HG03521 (cell line): ENCODE measurements around the gene TTC3.

ENCODE experiments used
- ATAC-seq: cut with Tn5 transposase; IDR thresholded peaks from one replicate; pipeline ENCODE4 v1.9.1; 2021; ENCODE audit warnings: mild to moderate bottlenecking, moderate library complexity; ENCODE audit not compliant: unreplicated experiment

Gene TTC3

DNA sequence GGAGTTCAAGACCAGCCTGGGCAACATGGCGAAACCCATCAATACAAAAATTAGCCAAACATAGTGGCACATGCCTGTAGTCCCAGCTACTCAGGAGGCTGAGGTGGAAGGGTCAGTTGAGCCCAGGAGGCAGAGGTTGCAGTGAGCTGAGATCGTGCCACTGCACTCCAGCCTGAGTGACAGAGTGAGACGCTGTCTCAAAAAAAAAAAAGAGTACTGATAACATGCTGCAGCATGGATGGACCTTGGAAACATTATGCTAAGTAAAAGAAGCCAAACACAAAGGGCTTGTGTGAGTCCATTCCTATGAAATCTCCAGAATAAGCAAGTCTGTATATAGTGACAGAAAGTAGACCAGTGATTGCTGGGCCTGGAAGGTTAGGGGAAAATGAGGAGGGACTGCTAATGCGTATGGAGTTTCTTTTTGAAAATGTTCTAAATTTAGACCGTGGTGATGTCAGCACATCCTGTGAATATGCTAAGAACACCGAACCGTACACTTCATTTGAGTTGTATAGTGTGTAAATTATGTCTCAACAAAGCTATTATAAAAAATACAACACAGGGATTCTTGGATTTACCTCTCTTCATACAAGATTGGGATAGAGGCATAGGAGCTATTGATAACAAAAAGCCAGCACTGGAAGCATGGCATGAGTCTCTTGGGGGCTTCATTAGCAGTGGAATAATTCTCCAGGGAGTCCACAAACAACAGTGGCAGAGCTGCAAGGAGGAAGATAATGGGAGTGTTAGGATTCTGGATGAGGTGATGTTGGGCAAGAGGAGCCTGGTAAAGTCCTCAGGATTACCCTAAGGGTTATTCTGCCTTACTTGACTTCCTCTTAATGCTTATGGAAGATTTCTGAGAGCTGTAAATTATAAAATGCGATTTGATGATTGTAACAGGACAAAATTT, 73.5 kb downstream of the TTC3 start:
- no peak for ATAC-seq

GRCh38 chr21:37149411-37149810, 76.4 kb downstream of the TTC3 start:
- no peak for ATAC-seq

DNA sequence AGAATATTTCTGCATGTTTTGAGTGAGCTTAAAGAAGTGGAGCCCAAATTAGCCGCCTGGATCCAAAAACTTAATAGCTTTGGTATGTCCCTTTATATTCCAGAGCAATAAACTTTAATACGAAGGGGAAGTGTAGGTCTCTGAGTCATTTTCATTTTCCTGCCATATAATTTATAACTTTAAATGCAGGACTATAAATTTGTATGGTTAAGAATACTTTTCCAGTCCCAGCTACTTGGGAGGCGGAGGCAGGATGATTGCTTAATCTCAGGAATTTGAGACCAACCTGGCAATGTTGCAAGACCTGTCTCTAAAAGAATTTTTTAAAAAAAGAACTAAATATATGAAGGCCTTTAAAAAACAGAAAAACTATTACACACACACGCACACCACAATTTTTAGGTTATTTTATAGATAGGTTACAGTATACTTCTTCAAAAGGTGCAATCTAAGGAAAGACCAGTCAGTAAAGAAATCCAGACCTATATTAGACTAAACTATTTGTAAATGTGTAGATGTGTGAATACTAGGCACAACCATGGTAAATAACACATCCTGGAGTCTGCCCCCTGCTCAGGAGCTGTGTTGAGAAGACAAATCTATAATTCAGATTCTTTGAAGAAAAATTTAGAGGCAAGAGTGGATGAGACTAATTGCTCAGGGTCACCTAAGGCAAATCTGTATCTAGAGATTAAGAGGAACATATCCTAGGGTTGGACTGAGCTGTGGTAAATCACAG, 80.3 kb downstream of the TTC3 start:
- ATAC-seq, result no peak

- ATAC-seq, result no peak
Observed at GRCh38 chr21:37153935-37154350, 80.9 kb downstream of the TTC3 start.

GRCh38 chr21:37155186-37155585, 82.1 kb downstream of the TTC3 start:
- no peak for ATAC-seq

- ATAC-seq, result no peak
Observed at GRCh38 chr21:37157938-37158337, 84.9 kb downstream of the TTC3 start.

- ATAC-seq, result no peak
Observed at GRCh38 chr21:37159053-37159776, 86.2 kb downstream of the TTC3 start.

DNA sequence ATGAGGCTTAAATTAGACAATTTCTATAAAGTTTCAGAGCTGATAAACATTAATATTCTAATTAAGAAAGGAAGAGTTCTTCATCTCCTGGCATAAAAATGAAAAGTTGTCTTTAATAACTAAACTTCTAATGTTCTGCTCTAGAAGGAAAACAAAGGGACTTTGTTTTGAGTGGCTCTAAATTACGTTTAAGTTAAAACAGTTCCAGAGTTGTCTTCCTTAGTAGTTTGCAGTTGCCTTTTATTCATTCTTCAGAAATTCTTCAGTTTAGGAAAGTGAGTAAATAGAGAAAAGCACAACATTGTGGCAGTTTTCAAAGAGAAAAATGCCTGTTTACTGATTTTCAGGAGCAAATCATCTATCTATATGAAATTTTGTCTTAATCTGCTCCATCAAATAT, 86.9 kb downstream of the TTC3 start:
- ATAC-seq, result no peak

DNA sequence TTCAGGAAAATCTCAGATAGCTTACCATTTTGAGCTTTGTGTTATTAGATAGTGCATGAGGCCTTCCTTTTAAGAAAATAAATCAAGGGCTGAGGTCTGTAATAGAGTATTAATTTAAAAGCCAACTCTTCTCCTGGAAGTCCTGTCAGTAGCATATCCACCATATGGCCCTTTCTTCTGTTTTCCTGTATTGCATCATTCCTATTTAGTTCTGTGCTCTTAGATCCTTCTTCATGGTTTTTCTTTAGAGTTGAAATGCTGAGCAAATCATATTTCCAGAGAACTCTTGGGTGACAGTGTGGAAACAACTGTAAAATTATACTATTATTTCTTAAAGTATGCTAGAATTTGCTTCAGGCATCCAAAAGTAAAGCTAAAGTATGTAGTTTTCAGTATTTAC, 91.7 kb downstream of the TTC3 start:
- ATAC-seq, result no peak

- no peak for ATAC-seq
Observed at GRCh38 chr21:37165586-37165985, 92.5 kb downstream of the TTC3 start.

DNA sequence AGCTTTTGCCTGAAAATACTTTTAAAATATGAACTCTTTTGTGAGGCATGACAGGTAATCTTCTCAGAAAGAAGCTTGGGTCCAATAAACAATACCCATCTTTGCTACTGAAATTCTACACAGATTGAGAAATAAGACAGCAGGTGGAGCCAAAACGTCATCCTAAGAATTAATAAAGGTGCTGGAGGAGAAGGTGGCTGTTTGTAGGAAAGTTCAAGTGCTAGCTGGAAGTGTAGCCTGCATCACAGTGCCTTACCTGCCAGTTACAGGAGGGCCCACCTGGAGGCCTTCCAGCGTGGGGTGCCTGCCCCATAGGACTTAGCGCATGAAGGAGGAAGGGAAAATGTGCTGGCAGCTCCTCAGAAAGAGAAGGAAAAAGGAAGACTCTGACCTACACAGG, 93.7 kb downstream of the TTC3 start:
- no peak for ATAC-seq

DNA sequence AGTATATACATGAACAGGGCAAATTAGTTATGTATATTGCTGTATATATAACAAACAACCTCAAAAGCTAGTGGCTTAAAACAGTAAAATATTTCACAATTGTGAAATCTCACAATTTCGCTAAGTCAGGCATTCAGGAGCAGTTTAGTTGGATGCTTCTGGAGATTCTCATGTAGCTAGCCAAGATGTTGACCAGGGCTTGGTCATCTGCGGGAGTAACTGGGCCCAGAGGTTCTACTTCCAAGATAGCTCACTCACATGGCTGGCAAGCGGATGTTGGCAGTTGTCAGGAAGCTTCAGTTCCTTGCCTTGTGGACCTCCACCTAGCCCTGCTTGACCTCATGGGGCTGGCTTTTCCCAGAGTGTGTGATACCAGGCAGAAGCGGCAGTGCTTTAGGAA, 95.6 kb downstream of the TTC3 start:
- no peak for ATAC-seq

DNA sequence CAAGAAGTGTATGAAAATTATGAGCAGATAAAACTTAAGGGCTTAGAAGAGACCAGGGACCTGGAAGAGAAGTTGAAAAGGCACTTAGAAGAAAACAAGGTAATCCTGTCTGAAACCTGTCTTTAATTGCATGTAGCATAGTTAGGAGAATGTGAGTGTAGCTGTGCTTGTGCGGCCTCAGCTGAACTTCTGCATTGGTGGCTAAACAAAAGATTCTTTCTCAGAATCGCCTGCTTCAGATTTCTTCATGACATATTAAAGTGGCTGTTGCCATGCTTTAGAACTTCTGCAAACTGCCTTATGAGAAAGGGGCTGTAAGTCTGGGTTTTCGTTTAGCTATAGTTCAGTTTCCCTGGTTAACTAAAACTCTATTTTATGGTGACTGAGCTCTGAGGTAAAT, 99.6 kb downstream of the TTC3 start:
- no peak for ATAC-seq

DNA sequence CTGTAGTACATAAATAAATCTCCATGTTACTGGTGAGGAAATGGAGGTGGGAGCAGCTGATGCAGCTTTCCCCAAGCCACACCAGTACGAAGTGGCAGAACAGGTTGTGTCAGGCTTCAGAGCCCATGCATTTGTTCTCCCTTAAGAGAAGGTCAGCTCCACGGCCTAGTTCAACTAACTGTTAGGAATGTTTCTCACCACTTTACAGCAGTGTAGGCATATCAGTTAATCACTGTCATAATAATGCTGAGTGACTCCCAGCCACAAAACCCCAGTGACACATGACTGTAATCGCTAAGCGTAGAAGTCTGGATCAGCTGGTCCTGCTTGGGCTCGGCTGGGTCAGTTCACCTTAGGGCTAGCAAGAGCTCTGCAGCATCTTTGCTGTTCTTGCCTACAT, 103.7 kb downstream of the TTC3 start:
- ATAC-seq, result no peak

DNA sequence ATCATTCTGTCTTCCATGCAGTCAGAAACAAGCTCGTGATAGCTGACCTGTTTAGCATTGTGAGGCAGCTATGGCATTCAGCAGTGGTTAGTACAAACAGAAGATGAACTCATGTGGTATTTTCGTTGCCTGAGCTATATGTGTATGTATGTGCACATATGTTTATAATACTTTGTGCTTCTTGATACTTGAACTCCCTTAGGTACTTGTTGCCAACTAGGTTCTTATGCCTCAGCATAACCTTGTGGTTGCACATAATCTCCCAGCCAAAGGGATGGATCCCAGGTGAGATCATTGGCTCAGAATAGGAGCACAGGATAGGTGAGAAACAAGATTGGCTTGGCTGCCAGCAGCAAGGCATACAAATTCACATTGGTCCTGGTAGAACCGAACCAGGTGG, 108.0 kb downstream of the TTC3 start:
- no peak for ATAC-seq

GRCh38 chr21:37182222-37182621, 109.2 kb downstream of the TTC3 start:
- no peak for ATAC-seq

DNA sequence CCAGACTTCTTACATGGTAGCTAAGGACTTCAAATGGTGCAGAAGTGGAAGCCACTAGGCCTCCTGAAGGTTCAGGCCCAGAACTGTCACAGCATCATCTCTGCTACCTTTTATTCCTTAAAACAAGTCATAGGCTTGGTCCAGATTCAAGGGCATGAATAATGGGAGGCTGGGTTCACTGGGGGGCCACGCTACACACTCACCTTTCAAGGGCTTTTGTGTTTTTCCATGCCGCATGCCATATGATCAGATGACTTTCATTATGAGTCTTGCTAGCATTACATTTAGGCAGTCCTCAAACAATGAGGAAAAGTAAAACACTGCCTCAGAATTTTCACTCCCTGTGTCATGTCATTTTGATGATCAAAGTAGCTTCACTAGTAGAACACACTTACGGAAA, 110.7 kb downstream of the TTC3 start:
- ATAC-seq, result no peak

GRCh38 chr21:37184784-37185593, 111.9 kb downstream of the TTC3 start:
- no peak for ATAC-seq

DNA sequence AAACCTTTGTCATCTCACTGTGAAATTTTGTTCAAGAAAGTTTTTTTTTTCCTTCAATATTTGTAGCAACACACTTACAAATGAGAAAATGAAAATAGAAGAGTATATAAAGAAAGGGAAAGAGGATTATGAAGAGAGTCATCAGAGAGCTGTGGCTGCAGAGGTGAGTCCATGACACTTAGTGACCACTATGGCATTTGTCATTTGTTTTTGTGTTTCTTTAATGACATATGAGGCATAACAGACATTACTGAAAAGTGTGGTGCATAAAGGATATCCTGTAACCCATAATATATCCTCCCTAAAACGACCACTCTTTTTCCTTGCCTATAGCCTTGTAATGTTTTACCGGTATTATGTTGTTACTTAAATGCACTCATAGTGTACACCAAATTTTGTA, 113.9 kb downstream of the TTC3 start:
- ATAC-seq, result no peak

- no peak for ATAC-seq
Observed at GRCh38 chr21:37188825-37189224, 115.8 kb downstream of the TTC3 start.

DNA sequence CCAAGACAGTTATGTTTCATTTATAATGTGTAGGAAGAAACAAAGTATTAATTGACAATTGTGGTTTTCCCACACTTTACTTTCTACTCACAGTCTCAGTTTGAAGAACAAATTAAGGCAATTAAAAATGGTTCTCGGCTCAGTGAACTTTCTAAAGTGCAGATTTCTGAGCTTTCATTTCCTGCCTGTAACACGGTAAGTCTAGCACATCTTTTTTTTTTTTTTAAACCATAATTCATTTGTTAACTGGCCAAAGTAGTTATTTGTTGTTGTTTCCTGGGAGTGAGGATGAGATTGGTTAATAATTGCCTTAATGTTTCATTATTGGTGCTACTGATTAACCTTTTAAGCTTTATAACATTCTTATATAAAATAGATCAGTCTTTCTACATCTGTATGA, 119.0 kb downstream of the TTC3 start:
- no peak for ATAC-seq
